ENCODE measurements around the gene C2CD4C. TPM values are rescaled to one million over a fixed set of nuclear protein-coding genes. Genes with fewer than 3 reads are reported as not detected.
"Not testable (repeated sequence)": the region's sequence is repeated elsewhere in the genome, so short reads cannot be mapped to it uniquely, and the experiment has no call there.

Gene C2CD4C
- polyA plus RNA-seq, 1 donor (not counting 4 experiments of a cell fraction or from before 2014, with no cell fraction given), result 1.6 TPM

DNA sequence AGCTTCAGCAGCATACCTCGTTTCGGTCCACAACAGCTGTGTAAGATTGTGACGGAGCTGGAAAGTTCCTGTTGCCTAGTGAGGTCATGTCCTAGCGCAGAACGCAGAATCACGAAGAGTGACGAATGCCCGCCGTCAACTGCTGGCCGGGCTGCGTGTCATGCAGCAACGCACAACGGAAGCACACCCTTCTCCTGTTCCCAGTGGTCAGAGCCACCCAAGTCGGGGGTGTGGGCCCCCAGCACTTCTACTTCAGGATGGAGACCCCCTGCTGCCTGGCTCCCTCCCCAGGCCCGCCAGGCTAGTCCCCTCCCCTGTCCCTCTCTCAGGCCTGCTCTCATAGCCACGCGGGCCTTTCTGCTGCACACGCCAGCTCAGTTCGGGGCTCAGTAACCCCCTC, 25.9 kb downstream of the C2CD4C start:
- H3K27ac ChIP-seq (ENCODE audit: control insufficient read depth, insufficient read depth, low read length), result peak overlapping the region; percentile 81
- H3K36me3 ChIP-seq (ENCODE audit: control insufficient read depth in 2 of 2, extremely low read depth in 1 of 2, insufficient read depth in 2 of 2, low read length in 2 of 2), result no peaks in the 10 kb centered on the region
- no peak for TF ChIP-seq EZH2 (IDR thresholded peaks at IDR 0.05; ENCODE audit: low read length)
- TF ChIP-seq, protein P1, sequence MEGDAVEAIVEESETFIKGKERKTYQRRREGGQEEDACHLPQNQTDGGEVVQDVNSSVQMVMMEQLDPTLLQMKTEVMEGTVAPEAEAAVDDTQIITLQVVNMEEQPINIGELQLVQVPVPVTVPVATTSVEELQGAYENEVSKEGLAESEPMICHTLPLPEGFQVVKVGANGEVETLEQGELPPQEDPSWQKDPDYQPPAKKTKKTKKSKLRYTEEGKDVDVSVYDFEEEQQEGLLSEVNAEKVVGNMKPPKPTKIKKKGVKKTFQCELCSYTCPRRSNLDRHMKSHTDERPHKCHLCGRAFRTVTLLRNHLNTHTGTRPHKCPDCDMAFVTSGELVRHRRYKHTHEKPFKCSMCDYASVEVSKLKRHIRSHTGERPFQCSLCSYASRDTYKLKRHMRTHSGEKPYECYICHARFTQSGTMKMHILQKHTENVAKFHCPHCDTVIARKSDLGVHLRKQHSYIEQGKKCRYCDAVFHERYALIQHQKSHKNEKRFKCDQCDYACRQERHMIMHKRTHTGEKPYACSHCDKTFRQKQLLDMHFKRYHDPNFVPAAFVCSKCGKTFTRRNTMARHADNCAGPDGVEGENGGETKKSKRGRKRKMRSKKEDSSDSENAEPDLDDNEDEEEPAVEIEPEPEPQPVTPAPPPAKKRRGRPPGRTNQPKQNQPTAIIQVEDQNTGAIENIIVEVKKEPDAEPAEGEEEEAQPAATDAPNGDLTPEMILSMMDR (optimal IDR thresholded peaks at IDR 0.05 in 1 of 3, IDR thresholded peaks at IDR 0.05 in 1 of 3, conservative IDR thresholded peaks at IDR 0.05 in 1 of 3; ENCODE audit: extremely low read depth in 1 of 3, insufficient read depth in 2 of 3, low read length in 3 of 3), result no peak
- H2AFZ ChIP-seq (ENCODE audit: control insufficient read depth, low read length), result peak overlapping the region; percentile 63
- H4K20me1 ChIP-seq (ENCODE audit: control insufficient read depth, extremely low read depth, insufficient read depth, low read length), result no peaks in the 10 kb centered on the region
- dilution Hi-C loops (cut with MboI; ENCODE audit: extremely low pct_ligation_motif_present, low sequenced_read_pairs), result no loop called here
- H3K4me3 ChIP-seq (ENCODE audit: control insufficient read depth in 2 of 3, extremely low read depth in 1 of 3, insufficient read depth in 2 of 3, low read depth in 1 of 3, low read length in 3 of 3), result no peak overlapping the region
- H3K4me2 ChIP-seq (ENCODE audit: control insufficient read depth, extremely low read depth, insufficient read depth, low read depth, low read length), result peak overlapping the region; percentile 34
- no peaks in the 10 kb centered on the region for H3K27me3 ChIP-seq (ENCODE audit: control insufficient read depth, extremely low read depth, insufficient read depth, low read length)
- DNase-seq (ENCODE audit: low read depth, low spot score) (no peak), FAIRE-seq (no peak)
- peaks cover 15% of the 10 kb centered on the region for H3K4me1 ChIP-seq (ENCODE audit: control insufficient read depth, extremely low read depth, insufficient read depth, low read length)
- H3K9ac ChIP-seq (ENCODE audit: control insufficient read depth, extremely low read depth, insufficient read depth, low read length), result no peak overlapping the region
- peaks cover 2% of the 10 kb centered on the region for H3K9me3 ChIP-seq (ENCODE audit: control insufficient read depth, low read depth, low read length)
- no peaks in the 10 kb centered on the region for H3K9me1 ChIP-seq (ENCODE audit: control insufficient read depth, extremely low read depth, insufficient read depth, low read length)
- no peaks in the 10 kb centered on the region for H3K79me2 ChIP-seq (ENCODE audit: control insufficient read depth, insufficient read depth, low read length)

DNA sequence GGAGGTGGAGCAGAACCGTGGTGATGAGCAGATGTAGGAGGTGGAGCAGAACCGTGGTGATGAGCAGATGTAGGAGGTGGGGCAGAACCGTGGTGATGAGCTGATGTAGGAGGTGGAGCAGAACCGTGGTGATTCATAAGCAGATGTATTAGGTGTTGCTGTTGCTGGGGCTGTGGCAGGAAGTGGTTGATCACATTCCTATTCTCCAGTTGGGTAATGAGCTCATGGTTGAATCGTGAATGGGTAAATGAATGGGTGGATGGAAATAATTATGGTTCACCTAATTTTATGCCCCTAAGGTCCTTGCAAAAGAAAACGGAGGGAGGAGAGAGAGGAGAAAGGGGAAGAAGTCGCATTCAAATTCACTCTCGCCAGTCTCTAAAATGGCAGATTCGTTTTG, 26.4 kb downstream of the C2CD4C start:
- peak overlapping the region; percentile 63 for H2AFZ ChIP-seq (ENCODE audit: control insufficient read depth, low read length)
- DNase-seq (ENCODE audit: low read depth, low spot score) (peak; percentile 60), FAIRE-seq (peak; percentile 79)
- H3K4me3 ChIP-seq (ENCODE audit: control insufficient read depth in 2 of 3, extremely low read depth in 1 of 3, insufficient read depth in 2 of 3, low read depth in 1 of 3, low read length in 3 of 3); dilution Hi-C loops (cut with MboI; ENCODE audit: extremely low pct_ligation_motif_present, low sequenced_read_pairs); H3K79me2 ChIP-seq (ENCODE audit: control insufficient read depth, insufficient read depth, low read length); H3K36me3 ChIP-seq (ENCODE audit: control insufficient read depth in 2 of 2, extremely low read depth in 1 of 2, insufficient read depth in 2 of 2, low read length in 2 of 2); H3K9me3 ChIP-seq (ENCODE audit: control insufficient read depth, low read depth, low read length); H3K9ac ChIP-seq (ENCODE audit: control insufficient read depth, extremely low read depth, insufficient read depth, low read length); H3K27me3 ChIP-seq (ENCODE audit: control insufficient read depth, extremely low read depth, insufficient read depth, low read length); H3K9me1 ChIP-seq (ENCODE audit: control insufficient read depth, extremely low read depth, insufficient read depth, low read length); H4K20me1 ChIP-seq (ENCODE audit: control insufficient read depth, extremely low read depth, insufficient read depth, low read length): not testable (repeated sequence)
- H3K27ac ChIP-seq (ENCODE audit: control insufficient read depth, insufficient read depth, low read length), result peak overlapping the region; percentile 81
- H3K4me2 ChIP-seq (ENCODE audit: control insufficient read depth, extremely low read depth, insufficient read depth, low read depth, low read length), result peak overlapping the region; percentile 34
- H3K4me1 ChIP-seq (ENCODE audit: control insufficient read depth, extremely low read depth, insufficient read depth, low read length), result peaks cover 15% of the 10 kb centered on the region

DNA sequence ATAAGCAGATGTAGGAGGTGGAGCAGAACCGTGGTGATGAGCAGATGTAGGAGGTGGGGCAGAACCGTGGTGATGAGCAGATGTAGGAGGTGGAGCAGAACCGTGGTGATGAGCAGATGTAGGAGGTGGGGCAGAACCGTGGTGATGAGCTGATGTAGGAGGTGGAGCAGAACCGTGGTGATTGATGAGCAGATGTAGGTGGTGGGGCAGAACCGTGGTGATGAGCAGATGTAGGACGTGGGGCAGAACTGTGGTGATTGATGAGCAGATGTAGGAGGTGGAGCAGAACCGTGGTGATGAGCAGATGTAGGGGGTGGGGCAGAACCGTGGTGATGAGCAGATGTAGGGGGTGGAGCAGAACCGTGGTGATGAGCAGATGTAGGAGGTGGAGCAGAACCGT, 27.0 kb downstream of the C2CD4C start:
- H3K9me3 ChIP-seq (ENCODE audit: control insufficient read depth, low read depth, low read length); FAIRE-seq; H3K4me3 ChIP-seq (ENCODE audit: control insufficient read depth in 2 of 3, extremely low read depth in 1 of 3, insufficient read depth in 2 of 3, low read depth in 1 of 3, low read length in 3 of 3): not testable (repeated sequence)

DNA sequence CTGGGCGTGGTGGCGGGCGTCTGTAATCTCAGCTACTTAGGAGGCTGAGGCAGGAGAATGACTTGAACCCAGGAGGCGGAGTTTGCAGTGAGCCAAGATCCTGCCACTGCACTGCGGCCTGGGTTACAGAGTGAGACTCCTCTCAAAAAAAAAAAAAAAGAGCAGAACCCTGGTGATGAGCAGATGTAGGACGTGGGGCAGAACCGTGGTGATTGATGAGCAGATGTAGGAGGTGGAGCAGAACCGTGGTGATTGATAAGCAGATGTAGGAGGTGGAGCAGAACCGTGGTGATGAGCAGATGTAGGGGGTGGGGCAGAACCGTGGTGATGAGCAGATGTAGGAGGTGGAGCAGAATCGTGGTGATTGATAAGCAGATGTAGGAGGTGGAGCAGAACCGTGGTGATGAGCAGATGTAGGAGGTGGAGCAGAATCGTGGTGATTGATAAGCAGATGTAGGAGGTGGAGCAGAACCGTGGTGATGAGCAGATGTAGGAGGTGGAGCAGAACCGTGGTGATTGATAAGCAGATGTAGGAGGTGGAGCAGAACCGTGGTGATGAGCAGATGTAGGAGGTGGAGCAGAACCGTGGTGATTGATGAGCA, 28.2 kb downstream of the C2CD4C start:
- dilution Hi-C loops (cut with MboI; ENCODE audit: extremely low pct_ligation_motif_present, low sequenced_read_pairs); H3K27me3 ChIP-seq (ENCODE audit: control insufficient read depth, extremely low read depth, insufficient read depth, low read length); H3K9me3 ChIP-seq (ENCODE audit: control insufficient read depth, low read depth, low read length); H3K9ac ChIP-seq (ENCODE audit: control insufficient read depth, extremely low read depth, insufficient read depth, low read length); FAIRE-seq; H3K79me2 ChIP-seq (ENCODE audit: control insufficient read depth, insufficient read depth, low read length); H3K4me1 ChIP-seq (ENCODE audit: control insufficient read depth, extremely low read depth, insufficient read depth, low read length); H3K36me3 ChIP-seq (ENCODE audit: control insufficient read depth in 2 of 2, extremely low read depth in 1 of 2, insufficient read depth in 2 of 2, low read length in 2 of 2); DNase-seq (ENCODE audit: low read depth, low spot score); H3K4me2 ChIP-seq (ENCODE audit: control insufficient read depth, extremely low read depth, insufficient read depth, low read depth, low read length); H2AFZ ChIP-seq (ENCODE audit: control insufficient read depth, low read length); H3K9me1 ChIP-seq (ENCODE audit: control insufficient read depth, extremely low read depth, insufficient read depth, low read length); H3K27ac ChIP-seq (ENCODE audit: control insufficient read depth, insufficient read depth, low read length); H3K4me3 ChIP-seq (ENCODE audit: control insufficient read depth in 2 of 3, extremely low read depth in 1 of 3, insufficient read depth in 2 of 3, low read depth in 1 of 3, low read length in 3 of 3); H4K20me1 ChIP-seq (ENCODE audit: control insufficient read depth, extremely low read depth, insufficient read depth, low read length): not testable (repeated sequence)

More for the DNA sequence above, 27.0 kb downstream of the C2CD4C start:
- H3K36me3 ChIP-seq (ENCODE audit: control insufficient read depth in 2 of 2, extremely low read depth in 1 of 2, insufficient read depth in 2 of 2, low read length in 2 of 2); H2AFZ ChIP-seq (ENCODE audit: control insufficient read depth, low read length); H3K27me3 ChIP-seq (ENCODE audit: control insufficient read depth, extremely low read depth, insufficient read depth, low read length); dilution Hi-C loops (cut with MboI; ENCODE audit: extremely low pct_ligation_motif_present, low sequenced_read_pairs); H3K9me1 ChIP-seq (ENCODE audit: control insufficient read depth, extremely low read depth, insufficient read depth, low read length); H3K4me2 ChIP-seq (ENCODE audit: control insufficient read depth, extremely low read depth, insufficient read depth, low read depth, low read length); H4K20me1 ChIP-seq (ENCODE audit: control insufficient read depth, extremely low read depth, insufficient read depth, low read length); H3K9ac ChIP-seq (ENCODE audit: control insufficient read depth, extremely low read depth, insufficient read depth, low read length); DNase-seq (ENCODE audit: low read depth, low spot score); H3K79me2 ChIP-seq (ENCODE audit: control insufficient read depth, insufficient read depth, low read length); H3K27ac ChIP-seq (ENCODE audit: control insufficient read depth, insufficient read depth, low read length): not testable (repeated sequence)
- H3K4me1 ChIP-seq (ENCODE audit: control insufficient read depth, extremely low read depth, insufficient read depth, low read length), result peaks cover 13% of the 10 kb centered on the region

Data from keratinocyte (primary cell).